Coronary artery (tissue), 2 donors: ENCODE data around the gene UCN.
"Not testable (repeated sequence)": the region's sequence is repeated elsewhere in the genome, so short reads cannot be mapped to it uniquely, and the experiment has no call there.

Source experiments
- DNase-seq: peaks from one replicate; pipeline ENCODE4 v3.0.0-alpha.2; 2017; ENCODE audit warnings: low spot score
- H3K27ac ChIP-seq, 2 donors: fragments of 200-600 bp; sonication (generic); one replicate each; pipeline ENCODE4 v1.5.1; 2016 to 2019
- H3K4me3 ChIP-seq: fragments of 200-600 bp; sonication (generic); 2 replicates; pipeline ENCODE4 v1.5.1; 2016; ENCODE audit warnings: mild to moderate bottlenecking, moderate library complexity
- TF ChIP-seq, protein P1 (sequence below): fragments of 200-600 bp; sonication (generic); IDR thresholded peaks from one replicate; pipeline ENCODE4 v1.5.1; 2019; ENCODE audit warnings: antibody characterized with exemption

The UCN gene

DNA sequence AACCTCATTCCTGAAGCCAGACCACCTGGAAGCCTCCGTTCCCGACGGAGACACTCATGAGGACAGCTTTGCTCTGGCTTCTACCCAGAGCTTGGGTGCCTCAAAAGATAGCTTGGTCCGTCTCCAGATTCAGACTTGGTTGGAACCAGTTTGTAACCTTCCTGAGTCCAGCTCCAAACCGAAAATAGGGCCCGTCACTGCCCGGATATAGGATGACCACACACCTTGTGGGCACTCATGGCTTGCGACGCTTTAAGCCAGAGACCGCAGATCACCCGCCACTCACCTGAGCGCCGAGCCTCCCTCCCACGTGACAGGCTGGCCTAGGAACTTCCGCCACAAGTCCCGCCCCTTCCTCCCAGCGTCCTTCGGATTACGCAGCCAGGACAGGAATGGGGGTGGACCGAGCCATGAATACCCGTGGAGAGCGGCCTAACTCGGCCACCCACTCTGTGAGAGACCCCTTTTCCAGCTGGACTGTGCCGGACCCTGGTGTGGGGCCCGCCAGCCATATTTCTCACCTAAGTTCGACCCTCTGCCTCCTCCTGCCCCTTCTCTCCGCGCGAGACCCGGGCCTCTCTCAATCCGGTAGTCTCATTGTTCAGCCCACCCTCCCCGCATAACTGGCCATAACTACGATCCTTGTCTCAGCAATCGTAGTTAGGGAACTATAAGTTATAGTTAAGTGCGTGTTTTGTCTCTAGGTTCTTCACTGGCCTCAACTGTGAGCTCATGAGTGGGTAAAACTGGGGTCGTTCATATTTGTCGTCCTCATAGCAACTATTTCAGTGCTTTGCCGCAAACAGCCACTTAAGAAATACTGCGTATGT lies 14.7 kb upstream of the UCN start, which contains the start of gene MPV17:
MPV17 (minus strand) TSS at position 332 of the 830 bp plus-strand sequence. CDS start 580 bp downstream, outside the sequence.
- peak; percentile 92 for DNase-seq
- peak within 1 kb of the TSS; percentile 90 for H3K4me3 ChIP-seq
- TF ChIP-seq, protein P1, sequence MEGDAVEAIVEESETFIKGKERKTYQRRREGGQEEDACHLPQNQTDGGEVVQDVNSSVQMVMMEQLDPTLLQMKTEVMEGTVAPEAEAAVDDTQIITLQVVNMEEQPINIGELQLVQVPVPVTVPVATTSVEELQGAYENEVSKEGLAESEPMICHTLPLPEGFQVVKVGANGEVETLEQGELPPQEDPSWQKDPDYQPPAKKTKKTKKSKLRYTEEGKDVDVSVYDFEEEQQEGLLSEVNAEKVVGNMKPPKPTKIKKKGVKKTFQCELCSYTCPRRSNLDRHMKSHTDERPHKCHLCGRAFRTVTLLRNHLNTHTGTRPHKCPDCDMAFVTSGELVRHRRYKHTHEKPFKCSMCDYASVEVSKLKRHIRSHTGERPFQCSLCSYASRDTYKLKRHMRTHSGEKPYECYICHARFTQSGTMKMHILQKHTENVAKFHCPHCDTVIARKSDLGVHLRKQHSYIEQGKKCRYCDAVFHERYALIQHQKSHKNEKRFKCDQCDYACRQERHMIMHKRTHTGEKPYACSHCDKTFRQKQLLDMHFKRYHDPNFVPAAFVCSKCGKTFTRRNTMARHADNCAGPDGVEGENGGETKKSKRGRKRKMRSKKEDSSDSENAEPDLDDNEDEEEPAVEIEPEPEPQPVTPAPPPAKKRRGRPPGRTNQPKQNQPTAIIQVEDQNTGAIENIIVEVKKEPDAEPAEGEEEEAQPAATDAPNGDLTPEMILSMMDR, result no peak
- peak within 1 kb of the TSS; percentile 91 to 95 for H3K27ac ChIP-seq

DNA sequence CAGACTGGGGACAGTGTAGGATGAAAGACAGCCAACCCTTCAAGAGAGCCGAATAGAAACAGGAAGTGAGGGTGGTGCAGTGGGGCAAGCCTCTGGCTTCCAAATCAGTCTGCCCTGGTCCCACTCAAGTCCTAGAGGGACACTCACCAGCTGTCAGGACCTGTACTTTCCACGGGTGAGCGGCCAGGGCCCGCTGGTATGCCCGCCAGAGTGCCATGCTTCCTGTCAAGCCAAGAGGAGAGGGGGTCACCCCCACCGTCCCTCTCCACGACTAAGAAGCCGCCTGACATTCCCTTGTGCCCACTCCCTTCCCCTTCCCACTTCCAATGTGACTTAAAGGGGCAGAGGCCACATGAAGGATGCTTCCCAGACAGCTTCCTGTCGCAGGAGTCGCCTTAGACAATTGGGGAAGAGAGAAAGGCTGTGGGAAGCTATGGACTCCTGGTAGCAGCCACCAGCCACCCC lies 14.1 kb upstream of the UCN start:
- Histone ChIP-seq H3K4me3 (peak overlapping the region; percentile 90), H3K27ac (peak overlapping the region; percentile 91 to 95)
- no peak for DNase-seq
- TF ChIP-seq, protein P1, result no peak

DNA sequence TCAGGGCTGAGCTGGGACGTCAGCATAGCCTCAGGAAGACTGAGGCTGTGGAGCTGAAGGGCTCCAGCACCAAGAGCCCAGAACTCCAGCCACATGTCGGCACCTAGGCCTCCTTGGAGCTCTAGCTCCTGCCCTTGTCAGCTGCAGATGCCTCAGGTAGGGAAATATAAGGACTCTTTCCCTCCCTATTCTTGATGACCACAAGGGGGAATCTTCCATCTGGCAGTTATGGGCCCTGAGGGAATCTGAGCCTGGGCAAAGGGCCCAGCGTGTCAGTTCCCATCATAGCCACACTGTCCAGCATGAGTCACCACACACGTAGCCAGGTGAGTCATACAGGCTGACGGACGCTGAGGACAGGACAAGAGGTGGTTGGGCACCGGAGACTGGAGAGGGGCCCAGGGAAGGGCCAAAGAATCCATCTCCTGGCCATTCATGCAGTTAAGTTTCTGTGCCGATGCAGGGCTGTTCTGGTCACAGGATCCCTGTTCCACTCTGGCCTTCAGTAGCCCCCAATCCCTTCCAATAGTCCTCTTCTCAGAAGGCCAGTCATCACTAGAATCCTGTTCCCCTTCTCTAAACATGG lies 12.8 kb upstream of the UCN start:
- Histone ChIP-seq H3K27ac (no peak overlapping the region), H3K4me3 (no peak overlapping the region)
- DNase-seq, result no peak
- TF ChIP-seq, protein P1, result no peak

DNA sequence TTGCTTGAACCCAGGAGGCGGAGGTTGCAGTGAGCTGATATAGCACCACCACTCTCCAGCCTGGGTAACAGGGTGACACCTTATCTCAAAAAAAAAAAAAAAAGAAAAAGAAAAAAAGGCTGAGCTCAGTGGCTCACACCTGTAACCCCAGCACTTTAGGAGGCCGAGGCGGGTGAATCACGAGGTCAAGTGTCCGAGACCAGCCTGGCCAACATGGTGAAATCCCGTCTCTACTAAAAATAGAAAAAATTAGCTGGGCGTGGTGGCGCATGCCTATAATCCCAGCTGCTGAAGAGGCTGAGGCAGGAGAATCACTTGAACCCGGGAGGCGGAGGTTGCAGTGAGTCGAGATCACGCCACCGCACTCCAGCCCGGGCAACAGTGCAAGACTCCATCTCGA lies 11.6 kb upstream of the UCN start:
- DNase-seq, H3K27ac ChIP-seq, H3K4me3 ChIP-seq: not testable (repeated sequence)

DNA sequence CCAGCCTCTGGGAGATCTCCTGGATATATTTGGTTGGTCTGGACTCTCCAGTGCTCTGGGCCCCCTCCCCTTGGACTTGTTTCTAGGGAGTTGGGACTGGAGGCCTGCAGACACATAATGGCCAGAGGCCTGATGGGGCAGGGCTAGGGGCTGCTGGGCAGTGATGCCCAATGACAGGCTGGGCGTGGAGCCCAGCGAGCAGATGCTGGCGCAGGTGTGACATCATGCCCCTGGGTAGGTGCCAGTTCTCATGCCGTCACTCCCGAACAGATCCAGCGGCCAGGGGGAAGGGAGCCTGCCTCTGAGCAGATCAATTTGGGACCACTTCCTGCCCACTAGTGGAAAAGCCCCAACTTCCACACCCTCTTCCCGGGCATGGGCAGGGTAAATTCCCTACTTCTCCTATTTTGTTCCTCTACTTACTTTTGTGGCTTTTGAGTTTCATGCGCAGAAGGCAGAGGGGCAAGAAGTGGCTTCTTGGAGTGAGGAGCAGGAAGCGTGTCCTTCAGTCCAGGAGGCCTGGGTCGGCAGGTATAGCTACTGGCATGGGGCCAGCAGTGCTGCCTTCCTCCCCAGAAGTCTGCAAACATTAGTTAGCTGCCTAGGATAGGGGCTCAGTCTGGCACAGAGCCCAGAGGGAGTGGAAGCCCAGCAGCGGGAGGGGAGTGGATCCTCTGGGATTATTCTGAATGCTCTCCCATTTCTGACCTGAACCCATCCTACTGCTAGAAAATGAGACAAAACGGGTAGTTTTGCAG lies 8.6 kb upstream of the UCN start:
- no peak overlapping the region for H3K4me3 ChIP-seq
- TF ChIP-seq, protein P1, result no peak
- no peak for DNase-seq
- no peak overlapping the region for H3K27ac ChIP-seq

DNA sequence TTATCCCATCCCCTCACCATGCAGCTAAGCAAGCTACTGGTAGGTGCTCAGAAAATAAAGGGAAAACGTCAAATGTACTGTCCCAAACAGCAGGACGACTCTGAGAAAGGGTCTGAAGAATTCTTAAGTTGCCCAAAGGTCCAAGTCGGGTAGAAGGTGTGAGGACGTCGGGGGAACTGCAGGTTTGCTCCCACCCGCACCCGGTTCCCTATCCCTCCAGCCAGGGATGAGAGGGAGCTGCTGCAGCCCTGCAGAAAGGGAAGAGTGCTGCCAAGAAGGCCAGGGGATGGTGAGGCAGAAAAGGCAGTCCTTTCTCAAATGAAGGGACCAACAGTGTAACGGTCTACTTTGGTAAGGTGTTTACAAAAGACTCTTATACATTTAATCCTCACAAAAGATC lies 6.9 kb upstream of the UCN start:
- H3K4me3 ChIP-seq, result no peak overlapping the region
- H3K27ac ChIP-seq, result no peak overlapping the region
- TF ChIP-seq, protein P1, result no peak
- DNase-seq, result no peak

DNA sequence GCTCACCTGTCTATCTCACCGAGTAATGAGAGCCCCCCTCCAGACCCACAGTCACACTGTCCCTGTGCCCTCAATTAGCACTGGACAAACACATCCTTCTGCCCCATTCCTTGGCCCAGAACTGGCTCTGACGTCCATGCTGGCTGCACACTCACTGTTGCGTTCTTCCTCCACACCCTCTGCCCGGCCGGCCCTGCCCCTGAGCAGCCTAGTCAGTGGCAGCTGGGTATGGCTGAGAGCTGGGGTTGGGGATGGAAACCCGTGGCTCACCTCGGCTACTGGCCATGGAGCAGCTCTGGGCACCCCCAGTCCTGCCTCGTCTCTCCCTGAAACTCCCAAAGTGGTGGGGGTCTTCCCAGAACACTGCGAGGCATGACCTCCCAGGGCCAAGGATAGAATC lies 6.5 kb upstream of the UCN start:
- no peak overlapping the region for H3K4me3 ChIP-seq
- TF ChIP-seq, protein P1, result no peak
- no peak overlapping the region for H3K27ac ChIP-seq
- no peak for DNase-seq
